H1 (cell line): Measurements from ENCODE around the gene BAK1. TPM values are rescaled to one million over a fixed set of nuclear protein-coding genes. Genes with fewer than 3 reads are reported as not detected.

Source experiments
- CTCF ChIA-PET: fragments of 300-600 bp; sonication (Branson Sonifier 250); formaldehyde crosslinking; loops from one replicate; lab custom pipeline; 2021; ENCODE audit not compliant: partially characterized antibody; lab: Charles Lee
- POLR2A ChIA-PET: fragments of 300-600 bp; sonication (Branson Sonifier 250); formaldehyde crosslinking; loops from one replicate; lab custom pipeline; 2021; ENCODE audit warnings: inconsistent platforms; ENCODE audit not compliant: partially characterized antibody; lab: Charles Lee
- DNase-seq, 2 experiments: peaks; one replicate each; pipeline versions ENCODE4 v3.0.0 to v3.0.0-alpha.2; 2010 to 2022; ENCODE audit warnings: low spot score in 2 of 2, low read depth in 1 of 2, mixed read lengths in 1 of 2
- FAIRE-seq: peaks from 2 replicates; lab custom pipeline; 2011; peaks lifted over from hg19 to GRCh38; lab: Jason Lieb, UNC
- H2AFZ ChIP-seq: 2 replicates; pipeline ENCODE4 v1.8.1; 2012; ENCODE audit warnings: low read length, inconsistent platforms
- H2AK5ac ChIP-seq: 2 replicates; pipeline ENCODE4 v1.6.1; 2013; ENCODE audit warnings: low read depth, low read length
- H2BK120ac ChIP-seq: replicated peaks from 2 replicates; pipeline ENCODE3; 2013; ENCODE audit warnings: low read depth, low read length, inconsistent platforms
- H2BK12ac ChIP-seq: 2 replicates; pipeline ENCODE4 v1.6.1; 2013; ENCODE audit warnings: low read depth, low read length
- H2BK15ac ChIP-seq: 2 replicates; pipeline ENCODE4 v1.6.1; 2013; ENCODE audit warnings: low read length
- H2BK20ac ChIP-seq: 2 replicates; pipeline ENCODE4 v1.6.1; 2013; ENCODE audit warnings: low read length
- H2BK5ac ChIP-seq: 2 replicates; pipeline ENCODE4 v1.6.1; 2013; ENCODE audit warnings: low read depth, low read length
- H3K14ac ChIP-seq: 2 replicates; pipeline ENCODE4 v1.6.1; 2013; ENCODE audit warnings: inconsistent platforms; ENCODE audit not compliant: insufficient read length
- H3K18ac ChIP-seq: 2 replicates; pipeline ENCODE4 v1.6.1; 2013; ENCODE audit warnings: low read length; ENCODE audit errors: extremely low read depth
- H3K23ac ChIP-seq: 2 replicates; pipeline ENCODE4 v1.6.1; 2013; ENCODE audit warnings: inconsistent platforms; ENCODE audit not compliant: insufficient read length
- H3K23me2 ChIP-seq: 2 replicates; pipeline ENCODE4 v1.6.1; 2013; ENCODE audit warnings: low read depth, low read length
- H3K27ac ChIP-seq: 2 replicates; pipeline ENCODE4 v1.6.1; 2011; ENCODE audit warnings: low read depth, low read length, inconsistent platforms
- H3K27me3 ChIP-seq, 4 experiments: replicated peaks in 1 of 4; 1 replicate in 1 of 4; 2 replicates in 3 of 4; pipeline versions ENCODE4 v1.6.1 to v1.8.1; 2011 to 2013; ENCODE audit warnings: low read length in 3 of 4, mild to moderate bottlenecking in 3 of 4, inconsistent platforms in 2 of 4, mixed read lengths in 2 of 4, moderate library complexity in 1 of 4; ENCODE audit not compliant: control insufficient read depth in 3 of 4, insufficient read depth in 3 of 4; ENCODE audit errors: extremely low read depth in 1 of 4
- H3K36me3 ChIP-seq, 4 experiments: 2 replicates each; pipeline versions ENCODE4 v1.6.1 to v1.8.1; 2011 to 2013; ENCODE audit warnings: mild to moderate bottlenecking in 4 of 4, low read length in 3 of 4, moderate library complexity in 2 of 4, control low read depth in 1 of 4, inconsistent platforms in 1 of 4; ENCODE audit not compliant: insufficient read depth in 4 of 4, control insufficient read depth in 2 of 4
- H3K4ac ChIP-seq: replicated peaks from 2 replicates; pipeline ENCODE3; 2013; ENCODE audit warnings: low read length, low read depth, mixed read lengths, inconsistent platforms; ENCODE audit not compliant: insufficient read length
- H3K4me1 ChIP-seq, 4 experiments: replicated peaks in 1 of 4; 1 replicate in 1 of 4; 2 replicates in 3 of 4; pipeline versions ENCODE4 v1.6.1 to v1.8.1; 2011 to 2013; ENCODE audit warnings: low read length in 3 of 4, inconsistent platforms in 2 of 4, mixed read lengths in 1 of 4; ENCODE audit not compliant: insufficient read depth in 4 of 4, control insufficient read depth in 3 of 4
- H3K4me2 ChIP-seq, 2 experiments: 2 replicates each; pipeline versions ENCODE4 v1.6.1 to v1.8.1; 2011 to 2013; ENCODE audit warnings: low read depth in 2 of 2, low read length in 2 of 2, control low read depth in 1 of 2, inconsistent platforms in 1 of 2, mild to moderate bottlenecking in 1 of 2; ENCODE audit not compliant: insufficient read depth in 1 of 2
- H3K4me3 ChIP-seq, 4 experiments: fragments of 200-600, 300-600 bp in 1 of 4; sonication (generic), shearing (Covaris generic), sonication (Bioruptor Twin) in 1 of 4; 2 replicates each; pipeline versions ENCODE4 v1.5.1 to v1.8.1; 2011 to 2016; ENCODE audit warnings: low read length in 4 of 4, low read depth in 3 of 4, control low read depth in 2 of 4, inconsistent platforms in 2 of 4, mild to moderate bottlenecking in 2 of 4, mixed read lengths in 1 of 4, moderate library complexity in 1 of 4; ENCODE audit not compliant: insufficient read depth in 2 of 4; ENCODE audit errors: extremely low read depth in 1 of 4
- H3K56ac ChIP-seq: replicated peaks from 2 replicates; pipeline ENCODE3; 2013; ENCODE audit warnings: low read depth, mild to moderate bottlenecking, mixed read lengths, low read length, inconsistent platforms; ENCODE audit not compliant: insufficient read length
- H3K79me1 ChIP-seq: 2 replicates; pipeline ENCODE4 v1.6.1; 2013; ENCODE audit warnings: low read depth, low read length, control low read depth
- H3K79me2 ChIP-seq, 2 experiments: 2 replicates each; pipeline versions ENCODE4 v1.6.1 to v1.8.1; 2012 to 2013; ENCODE audit warnings: low read length in 2 of 2, mild to moderate bottlenecking in 2 of 2, inconsistent platforms in 1 of 2; ENCODE audit not compliant: insufficient read depth in 2 of 2, control insufficient read depth in 1 of 2
- H3K9ac ChIP-seq, 4 experiments: replicated peaks in 1 of 4; 1 replicate in 1 of 4; 2 replicates in 3 of 4; pipeline versions ENCODE4 v1.6.1 to v1.8.1; 2011 to 2013; ENCODE audit warnings: low read depth in 3 of 4, low read length in 3 of 4, control low read depth in 2 of 4, mild to moderate bottlenecking in 2 of 4, moderate library complexity in 2 of 4, inconsistent platforms in 1 of 4; ENCODE audit errors: extremely low read depth in 1 of 4
- H3K9me3 ChIP-seq, 2 experiments: 2 replicates each; pipeline versions ENCODE4 v1.6.1 to v1.8.1; 2012 to 2013; ENCODE audit warnings: mild to moderate bottlenecking in 2 of 2, moderate library complexity in 2 of 2, control low read depth in 1 of 2, inconsistent platforms in 1 of 2, low read depth in 1 of 2, low read length in 1 of 2, mixed read lengths in 1 of 2; ENCODE audit not compliant: insufficient read depth in 2 of 2
- H4K20me1 ChIP-seq, 2 experiments: replicated peaks in 1 of 2; 2 replicates each; pipeline versions ENCODE3 to v1.8.1; 2011 to 2013; ENCODE audit warnings: inconsistent platforms in 2 of 2, low read length in 2 of 2, mild to moderate bottlenecking in 1 of 2; ENCODE audit not compliant: insufficient read depth in 2 of 2, control insufficient read depth in 1 of 2
- H4K5ac ChIP-seq: 2 replicates; pipeline ENCODE4 v1.6.1; 2013; ENCODE audit warnings: low read length, low read depth, mixed read lengths, inconsistent platforms; ENCODE audit not compliant: insufficient read length
- H4K8ac ChIP-seq: 2 replicates; pipeline ENCODE4 v1.8.0; 2013; ENCODE audit warnings: mild to moderate bottlenecking, moderate library complexity, low read length, inconsistent platforms; ENCODE audit not compliant: insufficient read depth; ENCODE audit errors: extremely low read depth
- H4K91ac ChIP-seq: replicated peaks from 2 replicates; pipeline ENCODE3; 2013; ENCODE audit warnings: low read length, mixed read lengths, inconsistent platforms; ENCODE audit not compliant: insufficient read length
- CHD2 ChIP-seq: IDR thresholded peaks from 2 replicates; pipeline ENCODE4 v1.6.1; 2012; ENCODE audit warnings: low read length, improper control_type of control experiment
- EGR1 ChIP-seq: IDR thresholded peaks from 2 replicates; pipeline ENCODE4 v1.6.1; 2011; ENCODE audit warnings: low read depth, low read length, borderline replicate concordance
- KDM4A ChIP-seq: IDR thresholded peaks from one replicate; pipeline ENCODE4 v1.7.1; 2012; ENCODE audit warnings: low read depth, mild to moderate bottlenecking, moderate library complexity, low read length, inconsistent platforms; ENCODE audit not compliant: severe bottlenecking
- SIN3A ChIP-seq, 2 experiments: IDR thresholded peaks in 1 of 2; conservative IDR thresholded peaks in 1 of 2; 2 replicates each; pipeline ENCODE4 v1.6.1; 2011 to 2012; ENCODE audit warnings: low read length in 2 of 2, improper control_type of control experiment in 1 of 2, low read depth in 1 of 2, mild to moderate bottlenecking in 1 of 2
- whole genome bisulfite sequencing, 2 experiments: shearing (Covaris generic) in 1 of 2; methylation state at CpG; one replicate each; pipeline versions ENCODE4 v1.1.6 to v1.1.7; 2013 to 2015; ENCODE audit warnings: low lambda C conversion rate in 2 of 2, mixed read lengths in 2 of 2, inconsistent platforms in 1 of 2, low coverage in 1 of 2, missing lambda C conversion rate in 1 of 2; ENCODE audit not compliant: insufficient replicate concordance in 2 of 2, insufficient coverage in 1 of 2, insufficient read length in 1 of 2; ENCODE audit errors: extremely low coverage in 1 of 2, missing lambda C conversion rate in 1 of 2; 5-methylcytosine and 5-hydroxymethylcytosine counted together
- polyA plus RNA-seq, 7 experiments: library from polyadenylated mRNA; depleted of rRNA in 3 of 7; stranded (reverse) in 5 of 7; unstranded in 2 of 7; fragments of >200 nt in 5 of 7; fragments of 200-250 nt in 2 of 7; gene quantifications; 1 replicate in 5 of 7; 2 replicates in 1 of 7; 4 replicates in 1 of 7; pipeline versions ENCODE4 v1.2.1 to v1.2.3, GENCODE V29; 2011 to 2013; ENCODE audit warnings: missing spikeins in 2 of 7, mixed read lengths in 2 of 7
- total RNA-seq: library from RNA; stranded (reverse); fragmentation: NEBNext Ultra II Directional; extraction: Animal tissue kit (Norgen Biotek cat#: 25700); gene quantifications from 2 replicates; pipeline ENCODE4 v1.2.1, GENCODE V29; 2021

The BAK1 gene
- total and polyA plus RNA-seq, 2 of the 8 experiments (the other 6 are each of a cell fraction or from before 2014, with no cell fraction given), result 43.3 to 43.4 TPM

DNA sequence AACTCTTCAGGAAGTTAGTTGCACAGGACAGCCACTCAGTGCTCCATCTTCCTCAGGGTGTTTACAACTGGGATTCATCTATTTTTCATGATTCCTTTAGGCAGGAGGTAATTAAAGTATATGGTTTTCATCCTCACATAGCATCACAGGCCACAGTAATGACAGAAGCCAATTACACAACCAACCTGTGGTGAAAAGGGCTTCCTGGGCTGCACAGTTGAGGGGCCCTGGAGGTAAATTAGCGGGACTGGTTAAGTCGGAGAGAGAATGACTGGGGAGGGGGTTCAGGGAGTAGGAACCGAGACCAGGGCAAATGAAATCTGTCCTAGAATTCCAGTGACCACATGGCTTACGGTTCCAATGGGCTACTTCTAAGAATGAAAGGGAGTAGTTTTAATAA, 37.0 kb downstream of the BAK1 start:
- no peak overlapping the region for H3K9ac ChIP-seq

More for the DNA sequence above, 37.0 kb downstream of the BAK1 start:
- DNase-seq, result no peak
- no peak overlapping the region for H2BK120ac ChIP-seq
- no peak overlapping the region for H2BK12ac ChIP-seq
- H2BK5ac ChIP-seq, result no peak overlapping the region
- no peak overlapping the region for H3K18ac ChIP-seq
- no peak overlapping the region for H2BK20ac ChIP-seq
- no peaks in the 10 kb centered on the region for H3K27me3 ChIP-seq
- H4K5ac ChIP-seq, result no peak overlapping the region
- H3K14ac ChIP-seq, result no peak overlapping the region
- no peak overlapping the region for H2AK5ac ChIP-seq
- no peaks in the 10 kb centered on the region for H3K23me2 ChIP-seq
- TF ChIP-seq CHD2 (no peak), KDM4A (no peak), EGR1 (no peak), SIN3A (conservative IDR thresholded peaks at IDR 0.05 in 1 of 2, IDR thresholded peaks at IDR 0.05 in 1 of 2; ENCODE audit: low read depth in 1 of 2, low read length in 2 of 2) (no peak)
- H3K4me1 ChIP-seq, result no peaks in the 10 kb centered on the region; a peak in 2 of 7 replicates
- H2AFZ ChIP-seq, result no peak overlapping the region
- ChIA-PET CTCF (no interaction called here), POLR2A (no interaction called here)
- no peak overlapping the region for H3K4me2 ChIP-seq
- no peak overlapping the region for H2BK15ac ChIP-seq
- 79% methylated on average over 4 of the region's 4 CpGs; no CpG with 5 or more reads in 1 of the 2 experiments for WGBS, 2 experiments
- H3K79me2 ChIP-seq, result no peaks in the 10 kb centered on the region
- no peak overlapping the region for H3K23ac ChIP-seq
- no peak for FAIRE-seq
- H3K4me3 ChIP-seq, result no peak overlapping the region
- H3K56ac ChIP-seq, result no peak overlapping the region
- no peaks in the 10 kb centered on the region for H3K36me3 ChIP-seq
- no peak overlapping the region for H3K4ac ChIP-seq
- H4K8ac ChIP-seq, result no peak overlapping the region
- H3K79me1 ChIP-seq, result no peaks in the 10 kb centered on the region
- H3K9me3 ChIP-seq, result no peaks in the 10 kb centered on the region
- H4K20me1 ChIP-seq, result no peaks in the 10 kb centered on the region
- no peak overlapping the region for H3K27ac ChIP-seq
- no peak overlapping the region for H4K91ac ChIP-seq
